WTC11 (cell line): ENCODE measurements around the gene F13B. TPM values are rescaled to one million over a fixed set of nuclear protein-coding genes. Genes with fewer than 3 reads are reported as not detected.

Experiments
- ATAC-seq: fragments of 200-7000 bp; cut with Tn5 transposase; 2 replicates; pipeline ENCODE4 v1.10.0; 2021; ENCODE audit warnings: mild to moderate bottlenecking, moderate library complexity
- CTCF ChIA-PET: fragments of 300-600 bp; sonication (Branson Sonifier 250); formaldehyde crosslinking; loops from one replicate; lab custom pipeline; 2021; ENCODE audit warnings: antibody characterized with exemption; lab: Charles Lee
- POLR2A ChIA-PET: fragments of 350-600 bp; sonication (Branson Sonifier 250); formaldehyde crosslinking; loops from one replicate; lab custom pipeline; 2021; ENCODE audit warnings: antibody characterized with exemption; lab: Charles Lee
- DNase-seq: peaks from one replicate; pipeline ENCODE4 v3.0.0; 2021; ENCODE audit warnings: low spot score
- H3K27ac Mint-ChIP-seq: 2 replicates; pipeline ENCODE4 v1.8.0; 2021; ENCODE audit warnings: mixed read lengths
- H3K27me3 Mint-ChIP-seq: 2 replicates; pipeline ENCODE4 v1.8.0; 2021; ENCODE audit warnings: low read depth, mild to moderate bottlenecking, moderate library complexity, mixed read lengths
- H3K36me3 Mint-ChIP-seq: 2 replicates; pipeline ENCODE4 v1.8.0; 2021; ENCODE audit warnings: mixed read lengths
- H3K4me1 Mint-ChIP-seq: 2 replicates; pipeline ENCODE4 v1.8.0; 2022; ENCODE audit warnings: mixed read lengths
- H3K4me3 Mint-ChIP-seq: 2 replicates; pipeline ENCODE4 v1.8.0; 2021; ENCODE audit warnings: mild to moderate bottlenecking, moderate library complexity, mixed read lengths
- H3K9me3 Mint-ChIP-seq: 2 replicates; pipeline ENCODE4 v1.8.0; 2021; ENCODE audit warnings: mixed read lengths
- ATF1 ChIP-seq: sonication (generic); formaldehyde crosslinking; IDR thresholded peaks from 2 replicates; pipeline ENCODE4 v1.8.1; 2023; ENCODE audit warnings: mild to moderate bottlenecking, moderate library complexity, missing genetic modification reagents
- ATF6 ChIP-seq: sonication (generic); formaldehyde crosslinking; IDR thresholded peaks from 2 replicates; pipeline ENCODE4 v1.8.1; 2023; ENCODE audit warnings: mild to moderate bottlenecking, missing genetic modification reagents
- E2F5 ChIP-seq: sonication (generic); formaldehyde crosslinking; IDR thresholded peaks from 2 replicates; pipeline ENCODE4 v1.8.1; 2022; ENCODE audit warnings: mild to moderate bottlenecking, moderate library complexity, missing genetic modification reagents
- ELF4 ChIP-seq: sonication (generic); formaldehyde crosslinking; IDR thresholded peaks from 2 replicates; pipeline ENCODE4 v1.8.1; 2022; ENCODE audit warnings: low read depth, mild to moderate bottlenecking, moderate library complexity, missing genetic modification reagents
- FOXJ3 ChIP-seq: sonication (generic); formaldehyde crosslinking; IDR thresholded peaks from 2 replicates; pipeline ENCODE4 v1.9.0; 2021; ENCODE audit warnings: missing genetic modification reagents, mild to moderate bottlenecking, borderline replicate concordance
- FOXP4 ChIP-seq: sonication (generic); formaldehyde crosslinking; IDR thresholded peaks from 2 replicates; pipeline ENCODE4 v1.8.0; 2022; ENCODE audit warnings: mild to moderate bottlenecking, missing genetic modification reagents
- GTF2I ChIP-seq: fragments of 250-450 bp; sonication (Bioruptor Pico); conservative IDR thresholded peaks from 2 replicates; pipeline ENCODE4 v1.4.0; 2021; ENCODE audit warnings: mild to moderate bottlenecking
- KAT7 ChIP-seq: sonication (generic); formaldehyde crosslinking; IDR thresholded peaks from 2 replicates; pipeline ENCODE4 v1.8.1; 2023; ENCODE audit warnings: missing genetic modification reagents, mild to moderate bottlenecking, borderline replicate concordance
- MLX ChIP-seq: sonication (generic); formaldehyde crosslinking; IDR thresholded peaks from 2 replicates; pipeline ENCODE4 v1.8.1; 2023; ENCODE audit warnings: mild to moderate bottlenecking, missing genetic modification reagents, moderate library complexity
- TEAD4 ChIP-seq: sonication (generic); formaldehyde crosslinking; IDR thresholded peaks from 2 replicates; pipeline ENCODE4 v1.8.0; 2022; ENCODE audit warnings: mild to moderate bottlenecking, missing genetic modification reagents
- USF1 ChIP-seq: sonication (generic); formaldehyde crosslinking; IDR thresholded peaks from 2 replicates; pipeline ENCODE4 v1.8.0; 2022; ENCODE audit warnings: mild to moderate bottlenecking, missing genetic modification reagents
- ZNF317 ChIP-seq: sonication (generic); formaldehyde crosslinking; IDR thresholded peaks from 2 replicates; pipeline ENCODE4 v1.8.1; 2023; ENCODE audit warnings: low read depth, mild to moderate bottlenecking, moderate library complexity, missing genetic modification reagents, borderline replicate concordance
- ZNF396 ChIP-seq: fragments of 250-450 bp; sonication (Bioruptor Pico); IDR thresholded peaks from 2 replicates; pipeline ENCODE4 v1.8.0; 2021; ENCODE audit warnings: mild to moderate bottlenecking, moderate library complexity, borderline replicate concordance
- ZNF416 ChIP-seq: fragments of 250-450 bp; sonication (Bioruptor Pico); IDR thresholded peaks from 2 replicates; pipeline ENCODE4 v1.9.0; 2021; ENCODE audit warnings: mild to moderate bottlenecking, inconsistent platforms
- ZSCAN18 ChIP-seq: fragments of 250-450 bp; sonication (Bioruptor Pico); IDR thresholded peaks from 2 replicates; pipeline ENCODE4 v2.1.2; 2022; ENCODE audit warnings: mild to moderate bottlenecking, moderate library complexity
- total RNA-seq: library from RNA; stranded (reverse); gene quantifications from 3 replicates; pipeline ENCODE4 v1.2.3, GENCODE V29; 2021

F13B gene
- total RNA-seq, 1 experiment from 2014 or later = not detected

GRCh38 chr1:197016751-197017150 lies 50.3 kb downstream of the F13B start (continued):
- no peak for TF ChIP-seq ELF4 (CRISPR knock-in tag)

- H3K27ac Mint-ChIP-seq = no peak overlapping the region
- H3K36me3 Mint-ChIP-seq = peaks cover 12% of the 10 kb centered on the region
- no peaks in the 10 kb centered on the region for H3K4me1 Mint-ChIP-seq
- DNase-seq = no peak
- TF ChIP-seq ZNF396 (CRISPR knock-in tag) (no peak), ZNF317 (CRISPR knock-in tag) (no peak), FOXJ3 (CRISPR knock-in tag) (no peak), FOXP4 (no peak), USF1 (no peak), MLX (no peak), ATF6 (CRISPR knock-in tag) (no peak)
- peaks cover 15% of the 10 kb centered on the region for H3K9me3 Mint-ChIP-seq
- H3K4me3 Mint-ChIP-seq = no peak overlapping the region
- POLR2A ChIA-PET = no interaction called here
- H3K27me3 Mint-ChIP-seq = no peaks in the 10 kb centered on the region
- CTCF ChIA-PET = no interaction called here
- ATAC-seq = no peak
Measured at GRCh38 chr1:197013234-197013633, 53.8 kb downstream of the F13B start.

GRCh38 chr1:197011614-197012013 lies 55.4 kb downstream of the F13B start:
- no peaks in the 10 kb centered on the region for H3K4me1 Mint-ChIP-seq
- H3K4me3 Mint-ChIP-seq = no peak overlapping the region
- DNase-seq = no peak
- CTCF ChIA-PET = no interaction called here
- ATAC-seq = no peak
- H3K36me3 Mint-ChIP-seq = peaks cover 12% of the 10 kb centered on the region
- no peaks in the 10 kb centered on the region for H3K27me3 Mint-ChIP-seq
- peaks cover 19% of the 10 kb centered on the region for H3K9me3 Mint-ChIP-seq
- TF ChIP-seq ZNF416 (CRISPR knock-in tag) (no peak), ELF4 (CRISPR knock-in tag) (no peak), ATF6 (CRISPR knock-in tag) (no peak), ZNF317 (CRISPR knock-in tag) (no peak), GTF2I (peak; percentile 62; the same call in 1 of the 2 replicates), ATF1 (CRISPR knock-in tag) (no peak)
- no peak overlapping the region for H3K27ac Mint-ChIP-seq
- POLR2A ChIA-PET = no interaction called here

GRCh38 chr1:197008861-197009260 lies 58.2 kb downstream of the F13B start:
- H3K4me3 Mint-ChIP-seq = no peak overlapping the region
- no peak overlapping the region for H3K27ac Mint-ChIP-seq
- ATAC-seq (no peak), DNase-seq (no peak)
- H3K9me3 Mint-ChIP-seq = peaks cover 19% of the 10 kb centered on the region
- peaks cover 12% of the 10 kb centered on the region for H3K36me3 Mint-ChIP-seq
- TF ChIP-seq ZSCAN18 (CRISPR knock-in tag) (no peak), TEAD4 (CRISPR knock-in tag) (no peak), KAT7 (no peak), E2F5 (CRISPR knock-in tag) (no peak)
- ChIA-PET POLR2A (no interaction called here), CTCF (no interaction called here)
- H3K27me3 Mint-ChIP-seq = no peaks in the 10 kb centered on the region
- no peaks in the 10 kb centered on the region for H3K4me1 Mint-ChIP-seq
